Trophoblast cell (in vitro differentiated cells and primary cell): ENCODE results near the gene AUTS2.

Source experiments
- DNase-seq, 2 donors: peaks; one replicate each; pipeline ENCODE4 v3.0.0-alpha.2; 2016
- H2AFZ ChIP-seq: 2 replicates; pipeline ENCODE4 v1.6.1; 2013; ENCODE audit warnings: low read length, moderate library complexity, mild to moderate bottlenecking; ENCODE audit not compliant: insufficient read depth, poor library complexity
- H2AK5ac ChIP-seq: 2 replicates; pipeline ENCODE4 v1.6.1; 2013; ENCODE audit warnings: mild to moderate bottlenecking, low read length
- H2BK120ac ChIP-seq: 2 replicates; pipeline ENCODE4 v1.6.1; 2013; ENCODE audit warnings: low read length, mild to moderate bottlenecking, moderate library complexity; ENCODE audit not compliant: insufficient read depth, poor library complexity
- H2BK12ac ChIP-seq: 2 replicates; pipeline ENCODE4 v1.6.1; 2013; ENCODE audit warnings: mild to moderate bottlenecking, low read length, moderate library complexity
- H2BK5ac ChIP-seq: 2 replicates; pipeline ENCODE4 v1.6.1; 2013; ENCODE audit warnings: low read length, low read depth, moderate library complexity, mild to moderate bottlenecking; ENCODE audit not compliant: poor library complexity
- H3K14ac ChIP-seq: 2 replicates; pipeline ENCODE4 v1.6.1; 2013; ENCODE audit warnings: mild to moderate bottlenecking, low read length
- H3K18ac ChIP-seq: 2 replicates; pipeline ENCODE4 v1.6.1; 2013; ENCODE audit warnings: mild to moderate bottlenecking, low read length
- H3K23ac ChIP-seq: 2 replicates; pipeline ENCODE4 v1.6.1; 2013; ENCODE audit warnings: low read length
- H3K27ac ChIP-seq: 2 replicates; pipeline ENCODE4 v1.5.1; 2013; ENCODE audit warnings: low read depth, mild to moderate bottlenecking, inconsistent platforms, low read length, moderate library complexity
- H3K27me3 ChIP-seq: 2 replicates; pipeline ENCODE4 v1.6.1; 2013; ENCODE audit warnings: inconsistent platforms, mild to moderate bottlenecking, low read length, moderate library complexity; ENCODE audit not compliant: insufficient read depth
- H3K36me3 ChIP-seq, 2 experiments: 1 replicate in 1 of 2; 2 replicates in 1 of 2; pipeline ENCODE4 v1.6.1; 2013; ENCODE audit warnings: low read length in 2 of 2, mild to moderate bottlenecking in 2 of 2, moderate library complexity in 1 of 2; ENCODE audit not compliant: insufficient read depth in 2 of 2, control insufficient read depth in 1 of 2
- H3K4ac ChIP-seq: 2 replicates; pipeline ENCODE4 v1.6.1; 2013; ENCODE audit warnings: low read depth, mild to moderate bottlenecking, low read length, moderate library complexity
- H3K4me1 ChIP-seq, 2 experiments: 1 replicate in 1 of 2; 2 replicates in 1 of 2; pipeline ENCODE4 v1.6.1; 2013; ENCODE audit warnings: low read length in 2 of 2, mild to moderate bottlenecking in 2 of 2, moderate library complexity in 1 of 2; ENCODE audit not compliant: insufficient read depth in 2 of 2, control insufficient read depth in 1 of 2
- H3K4me2 ChIP-seq: 2 replicates; pipeline ENCODE4 v1.6.1; 2013; ENCODE audit warnings: inconsistent platforms, mild to moderate bottlenecking, low read length, moderate library complexity
- H3K4me3 ChIP-seq: 2 replicates; pipeline ENCODE4 v1.5.1; 2013; ENCODE audit warnings: mild to moderate bottlenecking, low read depth, low read length, inconsistent platforms
- H3K79me1 ChIP-seq: one replicate; pipeline ENCODE4 v1.6.1; 2013; ENCODE audit warnings: low read length
- H3K79me2 ChIP-seq: 2 replicates; pipeline ENCODE4 v1.6.1; 2013; ENCODE audit warnings: low read length, mild to moderate bottlenecking; ENCODE audit not compliant: control insufficient read depth, insufficient read depth, poor library complexity
- H3K9ac ChIP-seq: 2 replicates; pipeline ENCODE4 v1.6.1; 2013; ENCODE audit warnings: mild to moderate bottlenecking, low read length
- H3K9me3 ChIP-seq: 2 replicates; pipeline ENCODE4 v1.6.1; 2013; ENCODE audit warnings: low read depth, mild to moderate bottlenecking, control low read depth, inconsistent platforms, low read length; ENCODE audit not compliant: insufficient read depth
- H4K12ac ChIP-seq: 2 replicates; pipeline ENCODE4 v1.6.1; 2013; ENCODE audit warnings: low read depth, mild to moderate bottlenecking, low read length, moderate library complexity
- H4K8ac ChIP-seq: 2 replicates; pipeline ENCODE4 v1.6.1; 2013; ENCODE audit warnings: low read depth, mild to moderate bottlenecking, low read length, moderate library complexity
- H4K91ac ChIP-seq: one replicate; pipeline ENCODE4 v1.6.1; 2013; ENCODE audit warnings: low read depth, mild to moderate bottlenecking, low read length, moderate library complexity
- WGBS: extraction: QIAGEN DNeasy Blood & Tissue Kit; methylation state at CpG from one replicate; pipeline ENCODE4 v1.1.7; 2013; ENCODE audit warnings: missing lambda C conversion rate; ENCODE audit not compliant: insufficient read length, insufficient coverage; ENCODE audit errors: extremely low coverage; 5-methylcytosine and 5-hydroxymethylcytosine counted together

The AUTS2 gene

DNA sequence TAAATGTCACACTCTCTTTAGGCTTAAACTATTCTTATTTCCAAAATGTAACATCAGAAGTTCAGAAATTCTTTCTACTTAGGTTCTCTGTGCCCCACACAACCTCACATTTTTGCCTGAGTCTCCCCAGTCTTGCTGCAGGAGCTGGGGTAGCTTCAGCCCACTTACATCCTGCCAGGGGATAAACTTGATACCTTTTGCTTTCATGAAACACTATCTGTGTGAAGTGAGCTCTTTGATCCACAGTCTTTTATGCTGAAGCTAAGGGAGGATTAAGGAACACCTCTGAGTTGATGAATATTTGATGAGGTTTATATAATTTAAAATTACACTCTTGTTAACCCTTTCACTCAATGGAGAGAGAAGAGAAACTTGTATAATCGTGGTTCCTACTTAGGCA is 341.0 kb downstream of the AUTS2 start:
- H3K18ac ChIP-seq, result no peak overlapping the region
- no peak overlapping the region for H3K4me2 ChIP-seq
- no peak overlapping the region for H4K12ac ChIP-seq
- H2BK5ac ChIP-seq, result no peak overlapping the region
- no peaks in the 10 kb centered on the region for H3K27me3 ChIP-seq
- DNase-seq, result no peak
- no peaks in the 10 kb centered on the region for H3K9me3 ChIP-seq
- no peaks in the 10 kb centered on the region for H3K79me2 ChIP-seq
- no CpG with 5 or more reads among the region's 1 CpG for WGBS
- no peak overlapping the region for H2BK120ac ChIP-seq
- H3K9ac ChIP-seq, result no peak overlapping the region
- H3K27ac ChIP-seq, result no peak overlapping the region
- no peak overlapping the region for H2AFZ ChIP-seq
- H2AK5ac ChIP-seq, result no peak overlapping the region
- no peak overlapping the region for H4K8ac ChIP-seq
- H3K4me3 ChIP-seq, result no peak overlapping the region
- H3K79me1 ChIP-seq, result no peaks in the 10 kb centered on the region
- H2BK12ac ChIP-seq, result no peak overlapping the region
- no peak overlapping the region for H3K23ac ChIP-seq
- peaks cover 0 to 4% of the 10 kb centered on the region in 2 experiments for H3K4me1 ChIP-seq
- no peak overlapping the region for H4K91ac ChIP-seq
- H3K4ac ChIP-seq, result no peak overlapping the region
- H3K36me3 ChIP-seq, result no peaks in the 10 kb centered on the region
- no peak overlapping the region for H3K14ac ChIP-seq

DNA sequence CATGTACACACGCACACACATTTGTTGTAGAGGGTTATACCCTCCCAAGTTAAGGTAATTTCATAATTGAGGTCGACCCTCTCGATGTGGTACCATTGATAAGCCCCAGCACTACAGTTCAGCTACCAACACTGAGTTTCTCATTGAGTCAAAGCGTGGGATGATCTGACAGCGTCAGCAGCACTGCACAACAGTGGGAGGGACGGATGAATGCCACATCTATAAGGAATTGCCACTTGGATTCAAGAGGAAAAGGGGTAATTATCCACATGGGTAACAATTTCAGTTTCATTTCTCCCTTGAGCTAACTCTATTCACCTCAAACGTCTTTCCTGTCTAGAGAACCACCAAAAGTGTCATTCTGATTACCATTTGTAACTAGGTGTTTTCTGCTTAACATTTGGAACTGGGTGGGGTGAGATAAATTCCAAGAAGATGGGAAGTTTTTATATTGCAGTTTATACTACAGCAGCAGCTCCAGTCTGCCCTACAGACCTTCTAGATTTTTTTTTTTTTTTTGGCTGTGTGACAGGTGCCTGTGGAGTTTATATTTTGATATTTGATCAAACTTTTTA is 342.9 kb downstream of the AUTS2 start:
- no peaks in the 10 kb centered on the region for H3K4me1 ChIP-seq
- no peak overlapping the region for H3K18ac ChIP-seq
- H3K79me2 ChIP-seq, result no peaks in the 10 kb centered on the region
- no peaks in the 10 kb centered on the region for H3K27me3 ChIP-seq
- no peak overlapping the region for H2AFZ ChIP-seq
- no peak overlapping the region for H2AK5ac ChIP-seq
- H3K79me1 ChIP-seq, result no peaks in the 10 kb centered on the region
- no peak overlapping the region for H2BK12ac ChIP-seq
- H2BK5ac ChIP-seq, result no peak overlapping the region
- no CpG with 5 or more reads among the region's 7 CpGs for WGBS
- H4K91ac ChIP-seq, result no peak overlapping the region
- H3K9ac ChIP-seq, result no peak overlapping the region
- no peak overlapping the region for H4K8ac ChIP-seq
- no peak overlapping the region for H3K23ac ChIP-seq
- H2BK120ac ChIP-seq, result no peak overlapping the region
- no peak overlapping the region for H3K14ac ChIP-seq
- no peak overlapping the region for H3K4me2 ChIP-seq
- H4K12ac ChIP-seq, result no peak overlapping the region
- no peak overlapping the region for H3K4ac ChIP-seq
- H3K9me3 ChIP-seq, result no peaks in the 10 kb centered on the region
- H3K4me3 ChIP-seq, result no peak overlapping the region
- no peaks in the 10 kb centered on the region for H3K36me3 ChIP-seq
- H3K27ac ChIP-seq, result no peak overlapping the region
- no peak for DNase-seq

DNA sequence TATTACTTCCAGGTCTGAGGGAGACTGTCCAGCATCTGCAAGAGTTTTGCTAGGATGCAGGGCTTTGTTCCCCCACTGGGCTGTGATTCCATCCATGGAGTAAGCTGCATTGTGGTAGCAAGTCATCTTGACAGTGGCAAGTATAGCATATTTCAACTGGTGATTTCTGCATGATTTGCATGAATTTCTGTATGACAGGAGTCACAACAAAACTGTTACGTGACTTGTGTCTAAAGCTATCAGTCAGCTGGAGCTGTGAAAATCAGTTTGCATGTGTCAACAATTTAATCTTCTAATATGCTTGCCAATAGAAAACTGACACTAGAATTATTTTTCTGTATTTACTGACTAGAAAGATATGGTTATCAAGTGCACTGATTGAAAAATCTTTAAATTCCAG is 344.3 kb downstream of the AUTS2 start:
- H2AFZ ChIP-seq, result no peak overlapping the region
- H3K4me1 ChIP-seq, result no peaks in the 10 kb centered on the region
- H4K91ac ChIP-seq, result no peak overlapping the region
- no peak overlapping the region for H2AK5ac ChIP-seq
- H3K9me3 ChIP-seq, result no peaks in the 10 kb centered on the region
- H2BK12ac ChIP-seq, result no peak overlapping the region
- no peak for DNase-seq
- H3K36me3 ChIP-seq, result no peaks in the 10 kb centered on the region
- H3K79me1 ChIP-seq, result no peaks in the 10 kb centered on the region
- H3K9ac ChIP-seq, result no peak overlapping the region
- no CpG with 5 or more reads among the region's 1 CpG for WGBS
- H4K8ac ChIP-seq, result no peak overlapping the region
- H3K18ac ChIP-seq, result no peak overlapping the region
- no peaks in the 10 kb centered on the region for H3K79me2 ChIP-seq
- H3K23ac ChIP-seq, result no peak overlapping the region
- H3K4me3 ChIP-seq, result no peak overlapping the region
- H3K14ac ChIP-seq, result no peak overlapping the region
- no peak overlapping the region for H3K4ac ChIP-seq
- no peak overlapping the region for H2BK5ac ChIP-seq
- H3K27me3 ChIP-seq, result no peaks in the 10 kb centered on the region
- H4K12ac ChIP-seq, result no peak overlapping the region
- H3K27ac ChIP-seq, result no peak overlapping the region
- no peak overlapping the region for H3K4me2 ChIP-seq
- H2BK120ac ChIP-seq, result no peak overlapping the region

DNA sequence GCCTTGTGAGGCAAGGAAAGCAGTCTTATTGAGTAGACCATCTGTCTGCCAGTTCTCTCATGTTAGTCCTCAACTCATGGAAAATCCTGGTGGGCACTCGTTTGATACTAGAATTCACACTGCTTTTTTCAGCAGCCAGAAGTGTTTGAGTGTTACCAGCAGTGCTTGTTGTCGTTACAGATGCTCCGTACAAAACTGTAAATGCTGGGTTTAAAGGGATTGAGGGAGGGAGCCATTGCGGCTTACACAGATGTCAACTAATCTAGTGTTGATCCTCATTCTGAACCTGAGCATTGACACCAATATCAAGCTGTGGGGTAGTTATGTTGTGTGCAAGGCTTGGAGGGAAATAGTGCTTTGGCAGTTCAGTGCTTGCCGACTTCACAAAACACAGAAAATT is 348.6 kb downstream of the AUTS2 start:
- Histone ChIP-seq H3K9ac (no peak overlapping the region), H3K27ac (no peak overlapping the region), H3K18ac (no peak overlapping the region), H3K14ac (no peak overlapping the region), H4K91ac (no peak overlapping the region), H3K4me1 (no peaks in the 10 kb centered on the region), H2BK12ac (no peak overlapping the region), H3K27me3 (no peaks in the 10 kb centered on the region), H4K12ac (no peak overlapping the region), H3K79me1 (no peaks in the 10 kb centered on the region), H3K9me3 (no peaks in the 10 kb centered on the region), H4K8ac (no peak overlapping the region), H2BK5ac (no peak overlapping the region), H3K4me3 (no peak overlapping the region), H3K79me2 (no peaks in the 10 kb centered on the region), H3K36me3 (no peaks in the 10 kb centered on the region), H2AK5ac (no peak overlapping the region), H2AFZ (no peak overlapping the region), H3K4me2 (no peak overlapping the region), H3K23ac (no peak overlapping the region), H2BK120ac (no peak overlapping the region), H3K4ac (no peak overlapping the region)
- no peak for DNase-seq
- no CpG with 5 or more reads among the region's 5 CpGs for WGBS
